Vagina (tissue), 2 donors: Measurements from ENCODE around the gene COA1.

Experiments used
- CTCF ChIP-seq, 3 experiments: fragments of 450-650 bp in 2 of 3; fragments of 200-600 bp in 1 of 3; sonication (generic) in 1 of 3; IDR thresholded peaks; one replicate each; pipeline ENCODE4 v1.5.1; 2017 to 2019; ENCODE audit warnings: antibody characterized with exemption in 3 of 3, mild to moderate bottlenecking in 2 of 3, moderate library complexity in 2 of 3
- POLR2A ChIP-seq, 2 donors: fragments of 450-650 bp; IDR thresholded peaks; one replicate each; pipeline ENCODE4 v1.6.1; 2017; ENCODE audit warnings: antibody characterized with exemption in 2 of 2, mild to moderate bottlenecking in 2 of 2, moderate library complexity in 2 of 2

GRCh38 chr7:43671521-43671920, 57.8 kb downstream of the COA1 start:
- no peak for TF ChIP-seq POLR2A (IDR thresholded peaks at IDR 0.05)
- no peak for TF ChIP-seq CTCF (IDR thresholded peaks at IDR 0.05)
